Measurements from ENCODE around the gene RUNX3.

DNA sequence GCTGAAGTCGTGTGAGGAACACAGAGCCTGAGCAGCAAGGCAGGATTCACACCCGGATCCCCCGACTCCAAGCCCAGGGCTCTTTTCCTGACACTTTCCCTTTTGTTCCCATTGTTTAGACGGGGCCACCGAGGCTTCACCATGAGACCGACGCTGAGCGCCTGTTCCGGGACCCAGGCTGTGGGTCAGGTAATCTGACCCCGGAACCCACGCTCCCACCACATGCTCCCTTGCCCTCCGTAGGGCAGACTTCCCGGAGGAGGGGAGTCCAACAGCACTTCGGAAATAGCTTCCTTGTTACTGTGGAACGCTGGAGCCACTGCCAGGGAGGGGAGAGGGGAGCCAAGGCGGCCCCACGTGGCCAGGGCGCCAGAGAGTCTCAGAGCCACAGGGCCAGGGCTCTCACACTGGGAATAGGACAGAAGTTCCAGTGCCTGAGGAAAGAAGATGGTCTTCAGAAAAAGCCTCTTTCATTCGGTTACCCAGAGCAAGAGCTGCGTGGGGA, 18.4 kb downstream of the RUNX3 start:
- TF ChIP-seq TAF1 (conservative IDR thresholded peaks at IDR 0.05) = no peak
- no peak for TF ChIP-seq YY1 (IDR thresholded peaks at IDR 0.05)
- TF ChIP-seq, protein P1, sequence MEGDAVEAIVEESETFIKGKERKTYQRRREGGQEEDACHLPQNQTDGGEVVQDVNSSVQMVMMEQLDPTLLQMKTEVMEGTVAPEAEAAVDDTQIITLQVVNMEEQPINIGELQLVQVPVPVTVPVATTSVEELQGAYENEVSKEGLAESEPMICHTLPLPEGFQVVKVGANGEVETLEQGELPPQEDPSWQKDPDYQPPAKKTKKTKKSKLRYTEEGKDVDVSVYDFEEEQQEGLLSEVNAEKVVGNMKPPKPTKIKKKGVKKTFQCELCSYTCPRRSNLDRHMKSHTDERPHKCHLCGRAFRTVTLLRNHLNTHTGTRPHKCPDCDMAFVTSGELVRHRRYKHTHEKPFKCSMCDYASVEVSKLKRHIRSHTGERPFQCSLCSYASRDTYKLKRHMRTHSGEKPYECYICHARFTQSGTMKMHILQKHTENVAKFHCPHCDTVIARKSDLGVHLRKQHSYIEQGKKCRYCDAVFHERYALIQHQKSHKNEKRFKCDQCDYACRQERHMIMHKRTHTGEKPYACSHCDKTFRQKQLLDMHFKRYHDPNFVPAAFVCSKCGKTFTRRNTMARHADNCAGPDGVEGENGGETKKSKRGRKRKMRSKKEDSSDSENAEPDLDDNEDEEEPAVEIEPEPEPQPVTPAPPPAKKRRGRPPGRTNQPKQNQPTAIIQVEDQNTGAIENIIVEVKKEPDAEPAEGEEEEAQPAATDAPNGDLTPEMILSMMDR (IDR thresholded peaks at IDR 0.05; ENCODE audit: low read depth, low read length, missing input control) = no peak
- TF ChIP-seq, protein P2, sequence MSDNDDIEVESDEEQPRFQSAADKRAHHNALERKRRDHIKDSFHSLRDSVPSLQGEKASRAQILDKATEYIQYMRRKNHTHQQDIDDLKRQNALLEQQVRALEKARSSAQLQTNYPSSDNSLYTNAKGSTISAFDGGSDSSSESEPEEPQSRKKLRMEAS (IDR thresholded peaks at IDR 0.05) = no peak
- TF ChIP-seq RXRA (IDR thresholded peaks at IDR 0.05) = no peak
- TF ChIP-seq, protein P3, sequence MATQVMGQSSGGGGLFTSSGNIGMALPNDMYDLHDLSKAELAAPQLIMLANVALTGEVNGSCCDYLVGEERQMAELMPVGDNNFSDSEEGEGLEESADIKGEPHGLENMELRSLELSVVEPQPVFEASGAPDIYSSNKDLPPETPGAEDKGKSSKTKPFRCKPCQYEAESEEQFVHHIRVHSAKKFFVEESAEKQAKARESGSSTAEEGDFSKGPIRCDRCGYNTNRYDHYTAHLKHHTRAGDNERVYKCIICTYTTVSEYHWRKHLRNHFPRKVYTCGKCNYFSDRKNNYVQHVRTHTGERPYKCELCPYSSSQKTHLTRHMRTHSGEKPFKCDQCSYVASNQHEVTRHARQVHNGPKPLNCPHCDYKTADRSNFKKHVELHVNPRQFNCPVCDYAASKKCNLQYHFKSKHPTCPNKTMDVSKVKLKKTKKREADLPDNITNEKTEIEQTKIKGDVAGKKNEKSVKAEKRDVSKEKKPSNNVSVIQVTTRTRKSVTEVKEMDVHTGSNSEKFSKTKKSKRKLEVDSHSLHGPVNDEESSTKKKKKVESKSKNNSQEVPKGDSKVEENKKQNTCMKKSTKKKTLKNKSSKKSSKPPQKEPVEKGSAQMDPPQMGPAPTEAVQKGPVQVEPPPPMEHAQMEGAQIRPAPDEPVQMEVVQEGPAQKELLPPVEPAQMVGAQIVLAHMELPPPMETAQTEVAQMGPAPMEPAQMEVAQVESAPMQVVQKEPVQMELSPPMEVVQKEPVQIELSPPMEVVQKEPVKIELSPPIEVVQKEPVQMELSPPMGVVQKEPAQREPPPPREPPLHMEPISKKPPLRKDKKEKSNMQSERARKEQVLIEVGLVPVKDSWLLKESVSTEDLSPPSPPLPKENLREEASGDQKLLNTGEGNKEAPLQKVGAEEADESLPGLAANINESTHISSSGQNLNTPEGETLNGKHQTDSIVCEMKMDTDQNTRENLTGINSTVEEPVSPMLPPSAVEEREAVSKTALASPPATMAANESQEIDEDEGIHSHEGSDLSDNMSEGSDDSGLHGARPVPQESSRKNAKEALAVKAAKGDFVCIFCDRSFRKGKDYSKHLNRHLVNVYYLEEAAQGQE (IDR thresholded peaks at IDR 0.05) = no peak
